IMR-90 (cell line): ENCODE results near the gene TMEM26.

ENCODE experiments used
- CTCF ChIP-seq: conservative IDR thresholded peaks from 2 replicates; pipeline ENCODE4 v1.5.1; 2012; ENCODE audit warnings: mild to moderate bottlenecking, low read depth, low read length, improper control_type of control experiment
- ELK1 ChIP-seq: fragments of 150-350 bp; IDR thresholded peaks from 2 replicates; pipeline ENCODE4 v1.6.1; 2016; ENCODE audit warnings: low read depth, mild to moderate bottlenecking, low read length, moderate library complexity, borderline replicate concordance
- FOS ChIP-seq: fragments of 150-350 bp; IDR thresholded peaks from 2 replicates; pipeline ENCODE4 v1.6.1; 2016; ENCODE audit warnings: low read depth, low read length
- MAFK ChIP-seq: IDR thresholded peaks from 2 replicates; pipeline ENCODE4 v1.6.1; 2012; ENCODE audit warnings: low read depth, low read length, improper control_type of control experiment
- MAZ ChIP-seq: IDR thresholded peaks from 2 replicates; pipeline ENCODE4 v1.6.1; 2012; ENCODE audit warnings: low read depth, mild to moderate bottlenecking, low read length, improper control_type of control experiment, moderate library complexity, borderline replicate concordance
- POLR2A ChIP-seq: IDR thresholded peaks from 2 replicates; pipeline ENCODE4 v1.6.1; 2012; ENCODE audit warnings: mild to moderate bottlenecking, low read depth, low read length
- RAD21 ChIP-seq: IDR thresholded peaks from 2 replicates; pipeline ENCODE4 v1.6.1; 2012; ENCODE audit warnings: low read length, improper control_type of control experiment
- SMC3 ChIP-seq: fragments of 150-350 bp; IDR thresholded peaks from 2 replicates; pipeline ENCODE4 v1.6.1; 2016; ENCODE audit warnings: low read depth, mild to moderate bottlenecking, antibody characterized with exemption, low read length, moderate library complexity
- USF2 ChIP-seq: fragments of 150-350 bp; IDR thresholded peaks from 2 replicates; pipeline ENCODE4 v1.6.1; 2017; ENCODE audit warnings: mild to moderate bottlenecking, antibody characterized with exemption, low read length, low read depth

GRCh38 chr10:61417661-61418060 lies 35.5 kb downstream of the TMEM26 start:
- TF ChIP-seq CTCF (no peak), POLR2A (no peak), USF2 (no peak), ELK1 (no peak), SMC3 (no peak), RAD21 (no peak), MAZ (no peak), FOS (no peak), MAFK (peak; percentile 24; the same call in 1 of the 2 replicates)
